Mammary epithelial cell (primary cell): ENCODE results near the gene SLC17A9.

Experiments used
- CTCF ChIP-seq, 2 donors: IDR thresholded peaks in 1 of 2; conservative IDR thresholded peaks in 1 of 2; 2 replicates each; pipeline ENCODE4 v1.5.1; 2011 to 2012; ENCODE audit warnings: inconsistent platforms in 2 of 2, low read length in 2 of 2, mild to moderate bottlenecking in 2 of 2, control low read depth in 1 of 2, low read depth in 1 of 2; ENCODE audit not compliant: insufficient read depth in 1 of 2; ENCODE audit errors: extremely low read depth in 1 of 2
- EZH2 ChIP-seq: IDR thresholded peaks from 2 replicates; pipeline ENCODE4 v1.6.1; 2012; ENCODE audit warnings: low read length, inconsistent platforms, borderline replicate concordance

GRCh38 chr20:62941792-62942191, 10.7 kb upstream of the SLC17A9 start:
- TF ChIP-seq CTCF (conservative IDR thresholded peaks at IDR 0.05 in 1 of 2, IDR thresholded peaks at IDR 0.05 in 1 of 2; ENCODE audit: extremely low read depth in 1 of 2, insufficient read depth in 1 of 2, low read depth in 1 of 2, low read length in 2 of 2): no peak
- TF ChIP-seq EZH2: no peak
